ENCODE measurements around the gene SAMD13. TPM values are rescaled to one million over a fixed set of nuclear protein-coding genes. Genes with fewer than 3 reads are reported as not detected.

Gene SAMD13
- total and polyA plus RNA-seq, 2 of the 4 experiments (the other 2 are of a cell fraction), result 0.27 to 0.36 TPM

DNA sequence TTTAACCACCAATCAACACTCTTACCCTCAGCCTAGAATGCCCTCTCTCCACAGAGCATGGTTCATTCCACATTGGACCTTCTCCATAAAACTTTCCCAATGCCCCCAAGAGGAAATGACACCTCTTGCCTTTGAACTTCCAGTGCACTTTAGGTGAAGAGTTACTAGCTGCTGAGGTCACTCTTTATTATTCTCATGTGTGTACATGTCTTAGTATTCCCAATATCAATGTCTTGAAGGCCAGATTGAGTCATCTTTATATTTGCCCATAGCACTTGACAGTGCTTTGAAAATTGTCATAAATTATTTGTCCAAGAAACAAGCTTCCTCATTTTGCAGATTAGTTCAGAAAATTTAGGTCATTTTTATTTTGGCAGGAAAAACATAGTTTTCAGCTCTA lies 88.7 kb downstream of the SAMD13 start:
- POLR2A ChIA-PET (ENCODE audit: unreplicated experiment), result no interaction called here
- in situ Hi-C loops (cut with MboI; ENCODE audit: low sequenced_read_pairs), result no loop called here
- TF ChIP-seq NFE2L2 (IDR thresholded peaks at IDR 0.05; ENCODE audit: low read depth, low read length) (no peak), RCOR1 (IDR thresholded peaks at IDR 0.05; ENCODE audit: insufficient replicate concordance, low read length) (no peak), RFX5 (IDR thresholded peaks at IDR 0.05; ENCODE audit: low read depth, low read length) (no peak), RAD21 (IDR thresholded peaks at IDR 0.05; ENCODE audit: low read length) (no peak), SMC3 (IDR thresholded peaks at IDR 0.05; ENCODE audit: low read depth, low read length) (no peak), MAZ (IDR thresholded peaks at IDR 0.05; ENCODE audit: borderline replicate concordance, low read depth, low read length) (no peak), CHD1 (IDR thresholded peaks at IDR 0.05; ENCODE audit: low read depth, low read length) (no peak), CEBPB (IDR thresholded peaks at IDR 0.05; ENCODE audit: low read depth, low read length) (no peak), ELK1 (IDR thresholded peaks at IDR 0.05; ENCODE audit: borderline replicate concordance, low read depth, low read length) (no peak), BHLHE40 (IDR thresholded peaks at IDR 0.05; ENCODE audit: low read depth, low read length) (no peak), POLR2A (IDR thresholded peaks at IDR 0.05; ENCODE audit: low read depth, low read length) (no peak), CTCF (conservative IDR thresholded peaks at IDR 0.05; ENCODE audit: low read depth, low read length) (no peak), MAFK (IDR thresholded peaks at IDR 0.05; ENCODE audit: low read depth, low read length) (no peak), FOS (IDR thresholded peaks at IDR 0.05; ENCODE audit: low read depth, low read length) (no peak), MXI1 (IDR thresholded peaks at IDR 0.05; ENCODE audit: borderline replicate concordance, low read depth, low read length) (no peak)
- TF ChIP-seq, protein P1, sequence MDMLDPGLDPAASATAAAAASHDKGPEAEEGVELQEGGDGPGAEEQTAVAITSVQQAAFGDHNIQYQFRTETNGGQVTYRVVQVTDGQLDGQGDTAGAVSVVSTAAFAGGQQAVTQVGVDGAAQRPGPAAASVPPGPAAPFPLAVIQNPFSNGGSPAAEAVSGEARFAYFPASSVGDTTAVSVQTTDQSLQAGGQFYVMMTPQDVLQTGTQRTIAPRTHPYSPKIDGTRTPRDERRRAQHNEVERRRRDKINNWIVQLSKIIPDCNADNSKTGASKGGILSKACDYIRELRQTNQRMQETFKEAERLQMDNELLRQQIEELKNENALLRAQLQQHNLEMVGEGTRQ (IDR thresholded peaks at IDR 0.05; ENCODE audit: low read depth, low read length), result no peak

More for the DNA sequence above, 88.7 kb downstream of the SAMD13 start:
- no peak overlapping the region for H3K23ac ChIP-seq (ENCODE audit: low read depth, low read length)
- no peaks in the 10 kb centered on the region for H3K9me3 ChIP-seq (ENCODE audit: control insufficient read depth, insufficient read depth, low read length)
- H3K27me3 ChIP-seq (ENCODE audit: control insufficient read depth, insufficient read depth, low read length), result no peaks in the 10 kb centered on the region
- no peaks in the 10 kb centered on the region for H3K9me1 ChIP-seq (ENCODE audit: insufficient read depth, low read length)
- CTCF ChIA-PET, result interaction anchor here (1.1 kb wide), 1 partner anchor 10 kb away, joined by 3 read pairs; no protein-coding TSS in a partner anchor
- no peak overlapping the region for H3K4me3 ChIP-seq (ENCODE audit: insufficient read depth, low read depth, low read length)
- H2AK9ac ChIP-seq (replicated peaks; ENCODE audit: low read depth, low read length, poor library complexity), result no peak overlapping the region
- H3K9ac ChIP-seq (ENCODE audit: low read depth, low read length), result no peak overlapping the region
- H2AK5ac ChIP-seq (ENCODE audit: low read depth, low read length), result no peak overlapping the region
- H3K4ac ChIP-seq (ENCODE audit: low read depth, low read length), result no peak overlapping the region
- no peaks in the 10 kb centered on the region for H3K79me1 ChIP-seq (ENCODE audit: low read depth in 1 of 2, low read length in 2 of 2)
- no peak overlapping the region for H3K14ac ChIP-seq (replicated peaks; ENCODE audit: low read depth, low read length)
- H2BK5ac ChIP-seq (ENCODE audit: low read depth, low read length, poor library complexity, severe bottlenecking), result no peak overlapping the region
- no peak overlapping the region for H2BK20ac ChIP-seq (ENCODE audit: low read depth, low read length)
- H4K5ac ChIP-seq (ENCODE audit: low read depth, low read length), result no peak overlapping the region
- H3K4me2 ChIP-seq (ENCODE audit: low read depth, low read length), result no peak overlapping the region
- no peak overlapping the region for H2BK120ac ChIP-seq (ENCODE audit: low read depth, low read length)
- no peaks in the 10 kb centered on the region for H3K36me3 ChIP-seq (ENCODE audit: control insufficient read depth, insufficient read depth, low read length)
- no peaks in the 10 kb centered on the region for H3K4me1 ChIP-seq (ENCODE audit: control insufficient read depth, insufficient read depth, low read length)
- no peak for ATAC-seq (ENCODE audit: low read depth)
- dilution Hi-C loops (cut with HindIII; ENCODE audit: low sequenced_read_pairs, unreplicated experiment) (no loop called here), intact Hi-C loops (cut with micrococcal nuclease) (no loop called here)
- no peak overlapping the region for H3K27ac ChIP-seq (ENCODE audit: insufficient read depth, low read length)
- no peak overlapping the region for H2AFZ ChIP-seq (replicated peaks; ENCODE audit: low read length, poor library complexity)
- no peak overlapping the region for H4K91ac ChIP-seq (ENCODE audit: insufficient read depth, low read depth, low read length)
- no peak for DNase-seq
- no peak overlapping the region for H3K18ac ChIP-seq (ENCODE audit: low read depth, low read length)
- H2BK15ac ChIP-seq (ENCODE audit: low read depth, low read length), result no peak overlapping the region
- BruUV-seq (replicated peaks), result no TSS peak
- H4K20me1 ChIP-seq (ENCODE audit: insufficient read depth, low read length), result no peaks in the 10 kb centered on the region
- no peak overlapping the region for H3K56ac ChIP-seq (ENCODE audit: extremely low read depth, insufficient read depth, low read length)
- H4K8ac ChIP-seq (ENCODE audit: low read depth in 2 of 2, low read length in 2 of 2), result no peak overlapping the region
